Stomach smooth muscle (tissue), 2 donors: Measurements from ENCODE around the gene BTNL8.

Source experiments
- H3K27ac ChIP-seq: one replicate; pipeline ENCODE4 v1.7.0; 2013; ENCODE audit warnings: mild to moderate bottlenecking, low read length, inconsistent platforms
- H3K27me3 ChIP-seq, 2 donors: one replicate each; pipeline ENCODE4 v1.7.0; 2013; ENCODE audit warnings: low read length in 2 of 2; ENCODE audit not compliant: insufficient read depth in 2 of 2, control insufficient read depth in 1 of 2
- H3K36me3 ChIP-seq, 2 donors: one replicate each; pipeline ENCODE4 v1.7.0; 2013; ENCODE audit warnings: low read length in 2 of 2; ENCODE audit not compliant: control insufficient read depth in 2 of 2, insufficient read depth in 2 of 2
- H3K4me1 ChIP-seq: one replicate; pipeline ENCODE4 v1.7.0; 2013; ENCODE audit warnings: low read length; ENCODE audit not compliant: control insufficient read depth, insufficient read depth
- H3K4me3 ChIP-seq, 2 donors: one replicate each; pipeline ENCODE4 v1.7.0; 2013; ENCODE audit warnings: low read length in 2 of 2
- H3K9ac ChIP-seq, 2 donors: one replicate each; pipeline ENCODE4 v1.7.0; 2013; ENCODE audit warnings: low read length in 2 of 2, mild to moderate bottlenecking in 1 of 2
- H3K9me3 ChIP-seq, 2 donors: one replicate each; pipeline ENCODE4 v1.7.0; 2013; ENCODE audit warnings: low read length in 2 of 2; ENCODE audit not compliant: control insufficient read depth in 2 of 2
- donor health status: healthy.
- donor health status: Pancreatic carcinoma.

BTNL8 gene

DNA sequence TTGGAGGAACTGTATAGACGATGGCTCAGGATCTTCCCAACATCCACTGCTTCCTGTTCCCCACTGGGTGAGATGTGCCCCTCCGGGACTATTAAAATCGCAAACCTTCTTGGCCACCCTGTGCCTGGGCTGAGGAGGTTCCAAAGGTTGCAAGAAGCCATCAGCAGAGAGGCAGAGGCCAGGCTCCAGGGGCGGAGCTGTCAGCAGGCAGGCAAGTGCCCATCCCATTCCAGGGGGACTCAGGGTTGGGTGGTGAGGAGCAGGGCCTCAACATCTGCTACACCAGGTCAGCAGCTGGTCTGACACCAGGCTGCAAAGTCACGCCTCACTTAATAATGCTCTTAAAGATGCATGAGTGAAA, 91.9 kb downstream of the BTNL8 start:
- Histone ChIP-seq H3K36me3 (no peaks in the 10 kb centered on the region), H3K27ac (no peak overlapping the region), H3K4me3 (no peak overlapping the region), H3K4me1 (no peaks in the 10 kb centered on the region), H3K9me3 (peaks cover 0 to 2% of the 10 kb centered on the region in 2 donors), H3K9ac (no peak overlapping the region), H3K27me3 (no peaks in the 10 kb centered on the region)
